ENCODE results near the gene ALDH4A1.

The ALDH4A1 gene

DNA sequence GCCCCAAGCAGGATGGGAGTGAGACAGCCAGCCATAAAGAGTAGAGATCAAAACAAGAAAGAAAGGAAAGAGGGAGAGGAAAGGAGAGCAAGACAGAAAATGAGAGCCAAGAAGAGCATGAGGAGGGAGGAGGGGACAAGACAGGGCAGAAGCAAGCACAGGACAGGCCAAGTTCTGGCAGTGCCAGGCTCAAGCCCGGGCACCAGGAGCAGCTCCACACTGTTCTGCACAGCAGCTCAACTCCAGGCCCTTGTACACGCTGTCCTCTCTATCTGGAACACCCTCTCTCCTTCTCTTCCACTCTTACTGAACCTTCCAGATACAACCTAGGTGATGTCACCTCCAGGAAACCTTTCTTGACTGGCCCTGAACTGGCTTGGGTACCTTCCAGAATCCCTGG lies 42.5 kb upstream of the ALDH4A1 start:
- no peak for DNase-seq (ENCODE audit: low read depth, low spot score)
- TF ChIP-seq, protein P1, sequence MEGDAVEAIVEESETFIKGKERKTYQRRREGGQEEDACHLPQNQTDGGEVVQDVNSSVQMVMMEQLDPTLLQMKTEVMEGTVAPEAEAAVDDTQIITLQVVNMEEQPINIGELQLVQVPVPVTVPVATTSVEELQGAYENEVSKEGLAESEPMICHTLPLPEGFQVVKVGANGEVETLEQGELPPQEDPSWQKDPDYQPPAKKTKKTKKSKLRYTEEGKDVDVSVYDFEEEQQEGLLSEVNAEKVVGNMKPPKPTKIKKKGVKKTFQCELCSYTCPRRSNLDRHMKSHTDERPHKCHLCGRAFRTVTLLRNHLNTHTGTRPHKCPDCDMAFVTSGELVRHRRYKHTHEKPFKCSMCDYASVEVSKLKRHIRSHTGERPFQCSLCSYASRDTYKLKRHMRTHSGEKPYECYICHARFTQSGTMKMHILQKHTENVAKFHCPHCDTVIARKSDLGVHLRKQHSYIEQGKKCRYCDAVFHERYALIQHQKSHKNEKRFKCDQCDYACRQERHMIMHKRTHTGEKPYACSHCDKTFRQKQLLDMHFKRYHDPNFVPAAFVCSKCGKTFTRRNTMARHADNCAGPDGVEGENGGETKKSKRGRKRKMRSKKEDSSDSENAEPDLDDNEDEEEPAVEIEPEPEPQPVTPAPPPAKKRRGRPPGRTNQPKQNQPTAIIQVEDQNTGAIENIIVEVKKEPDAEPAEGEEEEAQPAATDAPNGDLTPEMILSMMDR (IDR thresholded peaks at IDR 0.05; ENCODE audit: insufficient read depth, low read length, missing control alignments): no peak
- CTCF ChIA-PET: interaction anchor here (1.8 to 5.7 kb wide), 6 partner anchors 11 to 38 kb away, joined by 5 to 56 read pairs (median 16); partner anchors contain the start of gene IFFO2
- no peak overlapping the region for H3K4me3 ChIP-seq (ENCODE audit: low read depth, low read length)
- POLR2A ChIA-PET: interaction anchor here (1.0 to 2.0 kb wide), 3 partner anchors 12 to 42 kb away, joined by 3 to 7 read pairs (median 3); partner anchors contain the start of gene IFFO2

DNA sequence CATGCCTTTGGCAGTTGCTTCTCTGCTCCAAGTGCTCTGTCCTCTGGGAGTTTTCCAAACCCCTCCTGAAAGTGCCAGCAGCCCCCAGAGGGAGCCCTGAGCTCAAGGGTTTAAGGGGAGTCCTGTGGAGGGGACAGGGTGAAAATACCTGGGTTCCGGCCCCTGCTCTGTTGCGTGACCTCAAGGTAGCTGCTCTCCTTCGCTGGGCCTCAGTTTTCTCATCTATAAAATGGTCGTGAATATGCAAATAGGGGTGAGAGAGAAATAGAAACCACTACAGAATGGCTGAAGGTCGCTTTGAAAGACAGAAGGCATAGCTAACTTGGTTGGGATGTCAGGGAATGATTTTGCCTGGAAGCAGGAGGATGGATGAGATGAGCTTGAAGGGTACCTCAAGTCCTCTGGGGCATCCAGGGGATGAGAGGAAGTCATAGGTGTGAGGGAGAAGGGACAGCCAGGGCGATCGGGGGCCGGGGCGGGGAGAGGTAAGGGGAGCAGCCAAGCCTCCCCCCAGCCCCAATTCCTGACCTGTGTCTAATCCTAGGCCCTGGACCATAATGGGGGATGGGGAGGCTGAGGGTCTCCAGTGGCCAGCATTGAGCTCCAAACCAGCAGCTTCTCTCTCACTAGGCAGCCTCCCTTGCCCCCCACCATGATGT lies 41.7 kb upstream of the ALDH4A1 start:
- ChIA-PET POLR2A (interaction anchor here (2.0 kb wide), 1 partner anchor 12 kb away, joined by 7 read pairs; the partner anchor contains the start of gene IFFO2), CTCF (interaction anchor here (0.8 to 5.7 kb wide), 7 partner anchors 12 to 37 kb away, joined by 3 to 56 read pairs (median 11); partner anchors contain the start of gene IFFO2)
- TF ChIP-seq, protein P1 (IDR thresholded peaks at IDR 0.05; ENCODE audit: insufficient read depth, low read length, missing control alignments): no peak

DNA sequence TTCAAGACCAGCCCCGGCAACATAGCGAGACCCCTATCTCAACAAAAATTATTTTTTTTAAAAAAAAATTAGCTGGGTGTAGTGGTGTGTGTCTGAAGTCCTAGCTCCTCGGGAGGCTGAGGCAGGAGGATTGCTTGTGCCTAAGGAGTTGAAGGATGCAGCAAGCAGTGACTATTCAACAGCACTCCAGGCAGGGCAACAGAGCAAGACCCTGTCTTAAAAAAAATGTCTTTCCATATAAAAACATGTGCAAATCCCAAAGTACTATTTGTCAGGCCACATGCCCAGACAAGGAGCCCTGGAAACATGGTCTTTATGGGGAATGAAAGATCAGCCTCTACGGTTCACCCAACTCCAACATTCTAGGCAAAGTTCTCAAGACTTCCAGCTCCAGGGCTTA lies 40.8 kb upstream of the ALDH4A1 start:
- TF ChIP-seq, protein P1 (IDR thresholded peaks at IDR 0.05; ENCODE audit: insufficient read depth, low read length, missing control alignments): no peak
- ChIA-PET POLR2A (no interaction called here), CTCF (interaction anchor here (1.0 to 5.7 kb wide), 4 partner anchors 15 to 36 kb away, joined by 3 to 56 read pairs (median 24); no protein-coding TSS in a partner anchor)
- H3K4me3 ChIP-seq (ENCODE audit: low read depth, low read length): no peak overlapping the region
- DNase-seq (ENCODE audit: low read depth, low spot score): no peak

More for the DNA sequence above, 41.7 kb upstream of the ALDH4A1 start:
- no peak overlapping the region for H3K4me3 ChIP-seq (ENCODE audit: low read depth, low read length)
- no peak for DNase-seq (ENCODE audit: low read depth, low spot score)

DNA sequence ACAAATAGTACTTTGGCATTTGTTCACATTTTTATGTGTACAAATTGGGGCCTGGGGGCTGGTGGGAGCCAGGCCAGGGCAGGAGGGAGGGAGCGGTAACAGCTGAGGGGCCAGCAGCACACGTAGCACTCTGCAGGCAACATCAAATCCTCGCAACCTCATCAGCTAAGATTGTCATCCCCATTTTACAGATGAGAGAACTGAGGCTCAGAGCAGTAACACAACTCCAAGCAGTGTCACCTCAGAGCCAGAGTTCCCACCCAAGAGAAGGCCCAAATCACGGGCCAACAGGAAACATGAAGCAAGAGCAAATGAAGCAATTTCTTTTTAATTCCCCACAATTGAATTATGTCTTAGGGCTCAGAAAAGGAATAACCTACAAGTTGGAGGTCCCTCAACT lies 40.0 kb upstream of the ALDH4A1 start:
- TF ChIP-seq, protein P1 (IDR thresholded peaks at IDR 0.05; ENCODE audit: insufficient read depth, low read length, missing control alignments): no peak
- CTCF ChIA-PET: interaction anchor here (1.0 to 5.7 kb wide), 4 partner anchors 14 to 35 kb away, joined by 3 to 56 read pairs (median 16); no protein-coding TSS in a partner anchor
- H3K4me3 ChIP-seq (ENCODE audit: low read depth, low read length): no peak overlapping the region
- POLR2A ChIA-PET: no interaction called here
- no peak for DNase-seq (ENCODE audit: low read depth, low spot score)

DNA sequence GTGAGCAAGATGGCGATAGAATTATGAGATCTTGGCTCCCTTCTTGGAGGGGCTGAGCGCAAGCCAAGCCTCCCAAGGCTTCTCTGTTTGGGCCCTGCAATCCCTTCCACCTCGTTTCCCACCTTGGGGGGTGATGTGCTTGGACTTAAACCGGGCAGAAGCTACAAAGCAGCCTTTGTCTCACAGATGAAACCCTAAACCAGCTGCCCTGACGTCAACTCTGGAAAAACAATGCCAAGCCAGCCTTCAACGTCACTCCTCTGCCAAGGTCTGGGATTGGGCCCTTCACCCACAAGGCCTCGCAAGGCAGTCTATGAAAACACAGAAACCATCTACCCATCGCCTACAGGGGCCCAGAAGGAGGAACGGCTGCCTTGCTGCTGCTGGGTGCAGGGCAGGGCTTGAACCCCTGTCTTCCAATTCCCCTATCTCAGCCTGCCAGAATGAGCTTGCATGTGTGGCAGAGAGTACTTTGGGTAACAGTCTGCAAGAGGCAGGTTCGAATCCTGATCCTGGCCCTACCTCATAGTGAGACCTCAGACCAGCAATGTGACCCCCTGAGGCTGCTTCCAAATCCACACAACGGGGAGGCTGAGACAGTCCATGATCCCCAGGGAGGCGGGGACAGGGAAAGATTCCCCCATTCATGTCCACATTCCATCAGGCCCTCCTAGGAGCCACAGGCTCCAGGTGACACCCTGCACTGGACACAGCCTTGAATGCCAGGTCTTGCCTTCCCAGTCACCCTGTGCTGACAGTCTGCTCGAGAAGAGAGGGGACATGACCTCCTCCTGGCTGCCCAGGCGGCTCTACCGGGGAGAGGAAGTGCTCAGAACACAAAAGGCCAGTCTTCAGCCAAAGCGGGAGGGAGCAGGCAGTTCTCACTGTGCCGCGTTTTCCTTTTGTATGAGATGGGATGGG lies 39.1 kb upstream of the ALDH4A1 start:
- no peak for DNase-seq (ENCODE audit: low read depth, low spot score)

More for the DNA sequence above, 39.1 kb upstream of the ALDH4A1 start:
- ChIA-PET CTCF (interaction anchor here (0.6 to 5.7 kb wide), 6 partner anchors 10 to 155 kb away, joined by 3 to 56 read pairs (median 4); no protein-coding TSS in a partner anchor), POLR2A (no interaction called here)
- H3K4me3 ChIP-seq (ENCODE audit: low read depth, low read length): no peak overlapping the region
- TF ChIP-seq, protein P1 (IDR thresholded peaks at IDR 0.05; ENCODE audit: insufficient read depth, low read length, missing control alignments): no peak
